Astrocyte (in vitro differentiated cells and primary cell): ENCODE data around the gene APBA2.

Experiments used
- EZH2 ChIP-seq: IDR thresholded peaks from 2 replicates; pipeline ENCODE4 v1.6.1; 2012; ENCODE audit warnings: mild to moderate bottlenecking, low read length, inconsistent platforms; ENCODE audit not compliant: insufficient read depth
- TF ChIP-seq, protein P1 (sequence below): IDR thresholded peaks from 2 replicates; pipeline ENCODE4 v1.5.1; 2011; ENCODE audit warnings: low read depth, mild to moderate bottlenecking, inconsistent platforms, low read length, moderate library complexity; ENCODE audit not compliant: insufficient read depth

DNA sequence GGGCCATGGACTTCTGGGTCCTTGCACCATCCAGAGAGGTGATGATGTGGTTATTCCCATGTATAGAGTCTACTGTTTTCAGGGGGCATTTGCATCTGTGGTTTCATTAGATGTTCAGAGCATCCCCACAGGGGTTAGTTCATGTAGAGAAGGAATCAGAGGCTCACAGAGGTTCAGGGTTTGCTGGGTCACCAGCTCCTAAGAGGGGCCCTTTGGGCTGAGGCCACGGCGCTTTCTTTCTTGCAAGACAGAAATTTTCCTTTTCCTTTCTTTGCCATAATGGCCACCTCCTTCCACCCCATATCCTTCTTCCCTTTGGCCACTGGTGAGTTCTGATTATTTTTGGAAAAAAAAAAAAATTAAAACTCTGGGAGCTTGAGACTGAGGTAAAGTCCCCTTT lies 62.3 kb downstream of the APBA2 start:
- TF ChIP-seq, protein P1, sequence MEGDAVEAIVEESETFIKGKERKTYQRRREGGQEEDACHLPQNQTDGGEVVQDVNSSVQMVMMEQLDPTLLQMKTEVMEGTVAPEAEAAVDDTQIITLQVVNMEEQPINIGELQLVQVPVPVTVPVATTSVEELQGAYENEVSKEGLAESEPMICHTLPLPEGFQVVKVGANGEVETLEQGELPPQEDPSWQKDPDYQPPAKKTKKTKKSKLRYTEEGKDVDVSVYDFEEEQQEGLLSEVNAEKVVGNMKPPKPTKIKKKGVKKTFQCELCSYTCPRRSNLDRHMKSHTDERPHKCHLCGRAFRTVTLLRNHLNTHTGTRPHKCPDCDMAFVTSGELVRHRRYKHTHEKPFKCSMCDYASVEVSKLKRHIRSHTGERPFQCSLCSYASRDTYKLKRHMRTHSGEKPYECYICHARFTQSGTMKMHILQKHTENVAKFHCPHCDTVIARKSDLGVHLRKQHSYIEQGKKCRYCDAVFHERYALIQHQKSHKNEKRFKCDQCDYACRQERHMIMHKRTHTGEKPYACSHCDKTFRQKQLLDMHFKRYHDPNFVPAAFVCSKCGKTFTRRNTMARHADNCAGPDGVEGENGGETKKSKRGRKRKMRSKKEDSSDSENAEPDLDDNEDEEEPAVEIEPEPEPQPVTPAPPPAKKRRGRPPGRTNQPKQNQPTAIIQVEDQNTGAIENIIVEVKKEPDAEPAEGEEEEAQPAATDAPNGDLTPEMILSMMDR, result no peak
- no peak for TF ChIP-seq EZH2
